H1 (cell line): Measurements from ENCODE around the gene HS3ST5. TPM values are rescaled to one million over a fixed set of nuclear protein-coding genes. Genes with fewer than 3 reads are reported as not detected.
A peak's percentile ranks its signal among the peaks of the same experiment; 100 is the strongest.

Experiments
- CTCF ChIA-PET: fragments of 300-600 bp; sonication (Branson Sonifier 250); formaldehyde crosslinking; loops from one replicate; lab custom pipeline; 2021; ENCODE audit not compliant: partially characterized antibody; lab: Charles Lee
- POLR2A ChIA-PET: fragments of 300-600 bp; sonication (Branson Sonifier 250); formaldehyde crosslinking; loops from one replicate; lab custom pipeline; 2021; ENCODE audit warnings: inconsistent platforms; ENCODE audit not compliant: partially characterized antibody; lab: Charles Lee
- DNase-seq, 2 experiments: peaks; one replicate each; pipeline versions ENCODE4 v3.0.0 to v3.0.0-alpha.2; 2010 to 2022; ENCODE audit warnings: low spot score in 2 of 2, low read depth in 1 of 2, mixed read lengths in 1 of 2
- FAIRE-seq: peaks from 2 replicates; lab custom pipeline; 2011; peaks lifted over from hg19 to GRCh38; lab: Jason Lieb, UNC
- H2AFZ ChIP-seq: 2 replicates; pipeline ENCODE4 v1.8.1; 2012; ENCODE audit warnings: low read length, inconsistent platforms
- H2AK5ac ChIP-seq: 2 replicates; pipeline ENCODE4 v1.6.1; 2013; ENCODE audit warnings: low read depth, low read length
- H2BK120ac ChIP-seq: replicated peaks from 2 replicates; pipeline ENCODE3; 2013; ENCODE audit warnings: low read depth, low read length, inconsistent platforms
- H2BK12ac ChIP-seq: 2 replicates; pipeline ENCODE4 v1.6.1; 2013; ENCODE audit warnings: low read depth, low read length
- H2BK15ac ChIP-seq: 2 replicates; pipeline ENCODE4 v1.6.1; 2013; ENCODE audit warnings: low read length
- H2BK20ac ChIP-seq: 2 replicates; pipeline ENCODE4 v1.6.1; 2013; ENCODE audit warnings: low read length
- H2BK5ac ChIP-seq: 2 replicates; pipeline ENCODE4 v1.6.1; 2013; ENCODE audit warnings: low read depth, low read length
- H3K14ac ChIP-seq: 2 replicates; pipeline ENCODE4 v1.6.1; 2013; ENCODE audit warnings: inconsistent platforms; ENCODE audit not compliant: insufficient read length
- H3K18ac ChIP-seq: 2 replicates; pipeline ENCODE4 v1.6.1; 2013; ENCODE audit warnings: low read length; ENCODE audit errors: extremely low read depth
- H3K23ac ChIP-seq: 2 replicates; pipeline ENCODE4 v1.6.1; 2013; ENCODE audit warnings: inconsistent platforms; ENCODE audit not compliant: insufficient read length
- H3K23me2 ChIP-seq: 2 replicates; pipeline ENCODE4 v1.6.1; 2013; ENCODE audit warnings: low read depth, low read length
- H3K27ac ChIP-seq: 2 replicates; pipeline ENCODE4 v1.6.1; 2011; ENCODE audit warnings: low read depth, low read length, inconsistent platforms
- H3K27me3 ChIP-seq, 4 experiments: replicated peaks in 1 of 4; 1 replicate in 1 of 4; 2 replicates in 3 of 4; pipeline versions ENCODE4 v1.6.1 to v1.8.1; 2011 to 2013; ENCODE audit warnings: low read length in 3 of 4, mild to moderate bottlenecking in 3 of 4, inconsistent platforms in 2 of 4, mixed read lengths in 2 of 4, moderate library complexity in 1 of 4; ENCODE audit not compliant: control insufficient read depth in 3 of 4, insufficient read depth in 3 of 4; ENCODE audit errors: extremely low read depth in 1 of 4
- H3K36me3 ChIP-seq, 4 experiments: 2 replicates each; pipeline versions ENCODE4 v1.6.1 to v1.8.1; 2011 to 2013; ENCODE audit warnings: mild to moderate bottlenecking in 4 of 4, low read length in 3 of 4, moderate library complexity in 2 of 4, control low read depth in 1 of 4, inconsistent platforms in 1 of 4; ENCODE audit not compliant: insufficient read depth in 4 of 4, control insufficient read depth in 2 of 4
- H3K4ac ChIP-seq: replicated peaks from 2 replicates; pipeline ENCODE3; 2013; ENCODE audit warnings: low read length, low read depth, mixed read lengths, inconsistent platforms; ENCODE audit not compliant: insufficient read length
- H3K4me1 ChIP-seq, 4 experiments: replicated peaks in 1 of 4; 1 replicate in 1 of 4; 2 replicates in 3 of 4; pipeline versions ENCODE4 v1.6.1 to v1.8.1; 2011 to 2013; ENCODE audit warnings: low read length in 3 of 4, inconsistent platforms in 2 of 4, mixed read lengths in 1 of 4; ENCODE audit not compliant: insufficient read depth in 4 of 4, control insufficient read depth in 3 of 4
- H3K4me2 ChIP-seq, 2 experiments: 2 replicates each; pipeline versions ENCODE4 v1.6.1 to v1.8.1; 2011 to 2013; ENCODE audit warnings: low read depth in 2 of 2, low read length in 2 of 2, control low read depth in 1 of 2, inconsistent platforms in 1 of 2, mild to moderate bottlenecking in 1 of 2; ENCODE audit not compliant: insufficient read depth in 1 of 2
- H3K4me3 ChIP-seq, 4 experiments: fragments of 200-600, 300-600 bp in 1 of 4; sonication (generic), shearing (Covaris generic), sonication (Bioruptor Twin) in 1 of 4; 2 replicates each; pipeline versions ENCODE4 v1.5.1 to v1.8.1; 2011 to 2016; ENCODE audit warnings: low read length in 4 of 4, low read depth in 3 of 4, control low read depth in 2 of 4, inconsistent platforms in 2 of 4, mild to moderate bottlenecking in 2 of 4, mixed read lengths in 1 of 4, moderate library complexity in 1 of 4; ENCODE audit not compliant: insufficient read depth in 2 of 4; ENCODE audit errors: extremely low read depth in 1 of 4
- H3K56ac ChIP-seq: replicated peaks from 2 replicates; pipeline ENCODE3; 2013; ENCODE audit warnings: low read depth, mild to moderate bottlenecking, mixed read lengths, low read length, inconsistent platforms; ENCODE audit not compliant: insufficient read length
- H3K79me1 ChIP-seq: 2 replicates; pipeline ENCODE4 v1.6.1; 2013; ENCODE audit warnings: low read depth, low read length, control low read depth
- H3K79me2 ChIP-seq, 2 experiments: 2 replicates each; pipeline versions ENCODE4 v1.6.1 to v1.8.1; 2012 to 2013; ENCODE audit warnings: low read length in 2 of 2, mild to moderate bottlenecking in 2 of 2, inconsistent platforms in 1 of 2; ENCODE audit not compliant: insufficient read depth in 2 of 2, control insufficient read depth in 1 of 2
- H3K9ac ChIP-seq, 4 experiments: replicated peaks in 1 of 4; 1 replicate in 1 of 4; 2 replicates in 3 of 4; pipeline versions ENCODE4 v1.6.1 to v1.8.1; 2011 to 2013; ENCODE audit warnings: low read depth in 3 of 4, low read length in 3 of 4, control low read depth in 2 of 4, mild to moderate bottlenecking in 2 of 4, moderate library complexity in 2 of 4, inconsistent platforms in 1 of 4; ENCODE audit errors: extremely low read depth in 1 of 4
- H3K9me3 ChIP-seq, 2 experiments: 2 replicates each; pipeline versions ENCODE4 v1.6.1 to v1.8.1; 2012 to 2013; ENCODE audit warnings: mild to moderate bottlenecking in 2 of 2, moderate library complexity in 2 of 2, control low read depth in 1 of 2, inconsistent platforms in 1 of 2, low read depth in 1 of 2, low read length in 1 of 2, mixed read lengths in 1 of 2; ENCODE audit not compliant: insufficient read depth in 2 of 2
- H4K20me1 ChIP-seq, 2 experiments: replicated peaks in 1 of 2; 2 replicates each; pipeline versions ENCODE3 to v1.8.1; 2011 to 2013; ENCODE audit warnings: inconsistent platforms in 2 of 2, low read length in 2 of 2, mild to moderate bottlenecking in 1 of 2; ENCODE audit not compliant: insufficient read depth in 2 of 2, control insufficient read depth in 1 of 2
- H4K5ac ChIP-seq: 2 replicates; pipeline ENCODE4 v1.6.1; 2013; ENCODE audit warnings: low read length, low read depth, mixed read lengths, inconsistent platforms; ENCODE audit not compliant: insufficient read length
- H4K8ac ChIP-seq: 2 replicates; pipeline ENCODE4 v1.8.0; 2013; ENCODE audit warnings: mild to moderate bottlenecking, moderate library complexity, low read length, inconsistent platforms; ENCODE audit not compliant: insufficient read depth; ENCODE audit errors: extremely low read depth
- H4K91ac ChIP-seq: replicated peaks from 2 replicates; pipeline ENCODE3; 2013; ENCODE audit warnings: low read length, mixed read lengths, inconsistent platforms; ENCODE audit not compliant: insufficient read length
- EP300 ChIP-seq, 2 experiments: IDR thresholded peaks; 1 replicate in 1 of 2; 2 replicates in 1 of 2; pipeline ENCODE4 v1.6.1; 2011 to 2012; ENCODE audit warnings: low read depth in 2 of 2, low read length in 2 of 2, mild to moderate bottlenecking in 2 of 2, borderline replicate concordance in 1 of 2, inconsistent platforms in 1 of 2, moderate library complexity in 1 of 2
- MAX ChIP-seq: IDR thresholded peaks from 2 replicates; pipeline ENCODE4 v1.6.1; 2012; ENCODE audit warnings: inconsistent platforms
- WGBS, 2 experiments: shearing (Covaris generic) in 1 of 2; methylation state at CpG; one replicate each; pipeline versions ENCODE4 v1.1.6 to v1.1.7; 2013 to 2015; ENCODE audit warnings: low lambda C conversion rate in 2 of 2, mixed read lengths in 2 of 2, inconsistent platforms in 1 of 2, low coverage in 1 of 2, missing lambda C conversion rate in 1 of 2; ENCODE audit not compliant: insufficient replicate concordance in 2 of 2, insufficient coverage in 1 of 2, insufficient read length in 1 of 2; ENCODE audit errors: extremely low coverage in 1 of 2, missing lambda C conversion rate in 1 of 2; 5-methylcytosine and 5-hydroxymethylcytosine counted together
- polyA plus RNA-seq, 7 experiments: library from polyadenylated mRNA; depleted of rRNA in 3 of 7; stranded (reverse) in 5 of 7; unstranded in 2 of 7; fragments of >200 nt in 5 of 7; fragments of 200-250 nt in 2 of 7; gene quantifications; 1 replicate in 5 of 7; 2 replicates in 1 of 7; 4 replicates in 1 of 7; pipeline versions ENCODE4 v1.2.1 to v1.2.3, GENCODE V29; 2011 to 2013; ENCODE audit warnings: missing spikeins in 2 of 7, mixed read lengths in 2 of 7
- total RNA-seq: library from RNA; stranded (reverse); fragmentation: NEBNext Ultra II Directional; extraction: Animal tissue kit (Norgen Biotek cat#: 25700); gene quantifications from 2 replicates; pipeline ENCODE4 v1.2.1, GENCODE V29; 2021

Gene HS3ST5
- total and polyA plus RNA-seq, 2 of the 8 experiments (the other 6 are each of a cell fraction or from before 2014, with no cell fraction given) = 1.2 to 9.9 TPM

GRCh38 chr6:114376611-114377175 lies 33.9 kb upstream of the HS3ST5 start:
- ChIA-PET CTCF (interaction anchor here (0.6 to 1.5 kb wide), 3 partner anchors 28 to 42 kb away, joined by 3 to 5 read pairs (median 4); no protein-coding TSS in a partner anchor), POLR2A (interaction anchor here (1.0 to 2.3 kb wide), 3 partner anchors 10 to 35 kb away, joined by 3 to 10 read pairs (median 4); no protein-coding TSS in a partner anchor)
- no peaks in the 10 kb centered on the region for H3K9me3 ChIP-seq
- H2AFZ ChIP-seq = peak overlapping the region; percentile 48; the same call in 1 of the 2 replicates
- no peak overlapping the region for H3K27ac ChIP-seq
- H3K14ac ChIP-seq = no peak overlapping the region
- H2BK15ac ChIP-seq = no peak overlapping the region
- H3K9ac ChIP-seq = no peak overlapping the region
- no peak overlapping the region for H4K91ac ChIP-seq
- DNase-seq = no peak
- H3K79me2 ChIP-seq = no peaks in the 10 kb centered on the region
- no peaks in the 10 kb centered on the region for H3K79me1 ChIP-seq
- no peaks in the 10 kb centered on the region for H3K27me3 ChIP-seq
- no peak overlapping the region for H3K56ac ChIP-seq
- H3K4me3 ChIP-seq = no peak overlapping the region
- no peak overlapping the region for H3K4me2 ChIP-seq
- H2BK120ac ChIP-seq = peak overlapping the region; percentile 28
- H3K4me1 ChIP-seq = peaks cover 0 to 9% (median 4%) of the 10 kb centered on the region in 4 experiments; a peak in 2 of 7 replicates
- no peak for FAIRE-seq
- no peak overlapping the region for H3K18ac ChIP-seq
- H4K20me1 ChIP-seq = no peaks in the 10 kb centered on the region
- no peaks in the 10 kb centered on the region for H3K23me2 ChIP-seq
- H2BK20ac ChIP-seq = no peak overlapping the region
- no peak overlapping the region for H3K23ac ChIP-seq
- no peak overlapping the region for H2BK12ac ChIP-seq
- no peak overlapping the region for H3K4ac ChIP-seq
- no peak overlapping the region for H4K5ac ChIP-seq
- H3K36me3 ChIP-seq = no peaks in the 10 kb centered on the region
- 50% methylated on average over 2 of the region's 2 CpGs; no CpG with 5 or more reads in 1 of the 2 experiments for WGBS, 2 experiments
- H2BK5ac ChIP-seq = no peak overlapping the region
- H4K8ac ChIP-seq = no peak overlapping the region; the same call in 1 of the 2 replicates
- TF ChIP-seq MAX (peak; percentile 48), EP300 (IDR thresholded peaks at IDR 0.05; ENCODE audit: borderline replicate concordance in 1 of 2, low read depth in 2 of 2, low read length in 2 of 2) (no peak)
- TF ChIP-seq, all 59 proteins: peak for 1
- no peak overlapping the region for H2AK5ac ChIP-seq
